AG09309 (cell line): Measurements from ENCODE around the gene TCP11L2.
A peak's percentile ranks its signal among the peaks of the same experiment; 100 is the strongest.

Experiments
- DNase-seq: peaks from one replicate; pipeline ENCODE4 v3.0.0-alpha.2; 2010; ENCODE audit warnings: low read depth
- H3K4me3 ChIP-seq: 2 replicates; pipeline ENCODE4 v1.5.1; 2011; ENCODE audit warnings: mild to moderate bottlenecking, low read depth, low read length, moderate library complexity; ENCODE audit not compliant: control insufficient read depth
- CTCF ChIP-seq: IDR thresholded peaks from 2 replicates; pipeline ENCODE4 v1.5.1; 2011; ENCODE audit warnings: mild to moderate bottlenecking, low read depth, low read length, inconsistent platforms; ENCODE audit not compliant: insufficient read depth, control insufficient read depth; ENCODE audit errors: missing control alignments

Gene TCP11L2

GRCh38 chr12:106302401-106303201 lies at the start of gene TCP11L2:
TCP11L2 (plus strand) TSS chr12:106302733; CDS start chr12:106311076, 8,343 bp downstream.
- TF ChIP-seq CTCF, result no peak
- peak within 1 kb of the TSS; percentile 93 for H3K4me3 ChIP-seq
- DNase-seq, result no peak

- DNase-seq, result no peak
- no peak overlapping the region for H3K4me3 ChIP-seq
Measured at GRCh38 chr12:106254724-106255123, 47.8 kb upstream of the TCP11L2 start.

GRCh38 chr12:106255493-106255892 lies 47.0 kb upstream of the TCP11L2 start:
- H3K4me3 ChIP-seq, result no peak overlapping the region
- no peak for DNase-seq
- no peak for TF ChIP-seq CTCF

More at GRCh38 chr12:106254724-106255123, 47.8 kb upstream of the TCP11L2 start:
- TF ChIP-seq CTCF, result no peak

GRCh38 chr12:106255952-106256351 lies 46.6 kb upstream of the TCP11L2 start:
- TF ChIP-seq CTCF, result no peak
- no peak for DNase-seq
- H3K4me3 ChIP-seq, result no peak overlapping the region

- no peak overlapping the region for H3K4me3 ChIP-seq
- DNase-seq, result no peak
Measured at GRCh38 chr12:106256524-106256923, 46.0 kb upstream of the TCP11L2 start.

GRCh38 chr12:106258226-106258625 lies 44.3 kb upstream of the TCP11L2 start:
- no peak for TF ChIP-seq CTCF
- DNase-seq, result no peak
- H3K4me3 ChIP-seq, result no peak overlapping the region

More at GRCh38 chr12:106256524-106256923, 46.0 kb upstream of the TCP11L2 start:
- no peak for TF ChIP-seq CTCF
